D721Med (cell line): ENCODE measurements around the gene SV2C.

Source experiments
- DNase-seq: peaks from one replicate; pipeline ENCODE4 v3.0.0; 2011; ENCODE audit warnings: low spot score; ENCODE audit not compliant: insufficient read length
- FAIRE-seq: peaks from 2 replicates; lab custom pipeline; 2011; peaks lifted over from hg19 to GRCh38; lab: Jason Lieb, UNC
- CTCF ChIP-seq: IDR thresholded peaks from 2 replicates; pipeline ENCODE4 v1.5.1; 2012; ENCODE audit warnings: mild to moderate bottlenecking, control low read depth; ENCODE audit not compliant: insufficient read depth; ENCODE audit errors: missing control alignments

SV2C gene

DNA sequence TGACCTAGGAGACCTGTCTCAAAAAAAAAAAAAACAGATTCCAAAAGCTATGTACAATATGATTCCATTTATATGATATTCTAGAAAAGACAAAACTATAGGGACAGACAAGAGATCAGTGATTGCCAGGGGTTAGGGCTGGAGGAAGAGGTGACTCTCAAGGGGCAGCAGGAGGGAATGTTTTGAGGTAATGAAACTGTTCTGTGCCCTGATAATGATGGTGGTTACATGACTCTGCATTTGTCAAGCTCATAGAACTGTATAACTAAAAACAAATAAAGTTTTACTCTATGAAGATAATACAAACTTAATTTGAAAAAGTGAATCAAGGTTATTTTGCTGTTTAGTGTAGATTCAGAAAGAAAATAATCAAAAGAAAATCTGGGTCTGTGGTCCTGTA lies 194.6 kb downstream of the SV2C start:
- DNase-seq = no peak
- no peak for FAIRE-seq

GRCh38 chr5:76278261-76278789 lies 195.1 kb downstream of the SV2C start:
- FAIRE-seq (no peak), DNase-seq (no peak)
- TF ChIP-seq CTCF = no peak

More for the DNA sequence above, 194.6 kb downstream of the SV2C start:
- TF ChIP-seq CTCF = no peak

DNA sequence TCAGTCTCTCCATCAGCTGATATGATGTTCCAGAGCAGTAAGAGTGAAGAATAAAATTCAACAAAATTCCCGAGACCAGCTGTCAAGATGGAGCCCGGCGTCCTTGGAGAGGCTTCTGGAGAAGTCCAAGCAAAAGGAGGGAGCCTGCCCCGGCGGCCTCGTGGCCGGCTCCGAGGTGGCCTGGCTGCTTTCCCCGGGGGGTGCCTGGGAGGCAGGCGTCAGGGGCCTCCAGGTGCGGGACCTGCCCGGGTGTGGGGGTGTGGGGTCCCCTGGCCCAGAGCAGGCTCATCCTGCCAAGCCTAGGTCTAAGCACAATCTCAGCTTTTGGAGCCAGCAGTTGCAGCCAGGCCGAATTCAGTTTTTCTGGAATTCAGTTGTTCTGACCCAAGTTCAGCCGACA lies 197.3 kb downstream of the SV2C start:
- no peak for TF ChIP-seq CTCF
- no peak for DNase-seq
- no peak for FAIRE-seq

DNA sequence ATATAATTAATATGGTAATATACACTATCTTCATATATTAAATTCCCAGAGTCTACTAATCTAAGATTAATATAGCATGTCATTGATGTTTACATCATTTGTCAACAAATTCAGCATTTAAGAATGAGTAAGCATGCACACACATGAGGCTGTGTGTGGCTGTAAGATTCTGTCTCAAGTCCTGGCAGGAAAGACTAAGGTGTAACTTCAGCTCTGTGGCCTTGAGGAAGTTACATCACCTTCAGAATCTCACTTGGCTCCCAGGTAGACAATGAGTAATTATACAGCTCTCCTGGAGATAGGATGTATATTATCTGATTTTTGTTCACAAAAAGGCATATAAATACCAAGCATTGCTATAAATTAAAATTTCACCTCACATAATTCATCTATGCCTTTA lies 200.5 kb downstream of the SV2C start:
- TF ChIP-seq CTCF = no peak
- FAIRE-seq = no peak
- no peak for DNase-seq

- no peak for TF ChIP-seq CTCF
- FAIRE-seq (no peak), DNase-seq (no peak)
Measured at GRCh38 chr5:76289692-76290091, 206.5 kb downstream of the SV2C start.

DNA sequence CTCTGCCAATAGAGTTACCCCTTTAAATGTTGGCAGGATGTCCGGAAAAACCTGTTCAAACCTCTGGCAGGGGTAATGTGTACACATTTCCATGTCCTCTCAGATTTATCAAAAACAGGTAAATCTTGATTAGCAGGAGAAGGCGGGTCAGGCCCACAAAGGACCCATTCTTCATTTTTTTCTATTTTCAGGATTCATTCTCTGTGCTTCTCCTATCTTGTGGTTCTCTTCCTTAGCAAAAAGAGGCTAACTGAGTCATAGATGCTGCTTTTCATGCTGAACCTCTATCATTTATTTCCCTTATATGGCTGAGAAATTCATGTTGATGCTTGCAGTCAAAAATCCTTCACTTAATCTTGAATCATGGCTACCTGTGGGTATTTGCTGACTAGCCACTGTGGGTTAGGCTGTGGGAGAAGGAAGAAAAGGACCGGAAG lies 207.2 kb downstream of the SV2C start:
- TF ChIP-seq CTCF = no peak
- DNase-seq (no peak), FAIRE-seq (no peak)

DNA sequence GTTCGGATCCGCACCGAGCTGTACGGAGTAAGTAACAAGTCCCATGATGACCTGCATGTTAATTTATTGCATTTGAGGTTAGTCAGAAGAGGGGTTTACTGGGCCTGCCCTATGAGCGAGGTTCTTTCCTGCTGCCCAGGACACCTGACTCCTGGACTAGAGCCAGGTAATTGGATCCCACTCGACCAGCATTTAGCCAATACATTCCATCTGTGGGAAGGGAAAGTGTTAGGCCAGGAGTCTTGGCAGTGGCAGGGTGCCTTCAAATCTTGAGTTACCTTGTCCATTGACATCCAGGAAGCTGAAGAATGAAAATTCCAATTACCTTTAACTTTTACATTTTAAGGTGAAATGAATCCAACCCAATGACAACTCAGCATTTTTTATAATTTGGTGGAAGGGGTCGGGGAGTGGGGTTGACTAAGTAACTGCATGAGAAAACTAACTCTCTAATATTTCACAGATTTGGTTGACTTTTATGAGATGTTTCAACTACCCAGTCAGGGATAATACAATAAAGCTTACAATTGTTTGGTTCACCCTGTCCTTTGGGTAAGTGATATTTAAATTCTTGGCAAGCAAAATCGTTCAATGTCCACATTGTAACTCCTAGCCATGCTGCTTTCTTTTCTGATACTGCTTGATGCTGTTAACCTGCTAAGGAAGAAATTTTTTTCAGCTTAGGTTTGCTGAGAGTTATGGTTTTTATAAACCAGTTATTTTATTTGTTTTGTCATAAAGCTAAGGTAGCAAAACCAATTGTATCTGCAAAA lies 208.3 kb downstream of the SV2C start:
- no peak for FAIRE-seq

More for the DNA sequence above, 208.3 kb downstream of the SV2C start:
- TF ChIP-seq CTCF = no peak
- DNase-seq = no peak
